ENCODE measurements around the gene GNG7. TPM values are rescaled to one million over a fixed set of nuclear protein-coding genes. Genes with fewer than 3 reads are reported as not detected.
"Not testable (repeated sequence)": the region's sequence is repeated elsewhere in the genome, so short reads cannot be mapped to it uniquely, and the experiment has no call there.

Gene GNG7
- total RNA-seq, 1 donor from 2014 or later, result 0.96 TPM

GRCh38 chr19:2716722-2717637 is 14.5 kb upstream of the GNG7 start:
- no peak overlapping the region for H3K4me3 ChIP-seq
- H3K9me3 ChIP-seq, result no peaks in the 10 kb centered on the region
- no peak for DNase-seq (ENCODE audit: low spot score in 2 of 2)
- H3K27ac ChIP-seq, result no peak overlapping the region
- peaks cover 11% of the 10 kb centered on the region for H3K27me3 ChIP-seq
- TF ChIP-seq CTCF (IDR thresholded peaks at IDR 0.05), result no peak
- no peaks in the 10 kb centered on the region for H3K36me3 ChIP-seq
- intact Hi-C loops (cut with DNase I), result no loop called here
- peaks cover 6 to 10% of the 10 kb centered on the region in 2 donors for H3K4me1 ChIP-seq

GRCh38 chr19:2716275-2716650 is 13.8 kb upstream of the GNG7 start:
- H3K36me3 ChIP-seq, result no peaks in the 10 kb centered on the region
- TF ChIP-seq CTCF (IDR thresholded peaks at IDR 0.05), result no peak
- no peak overlapping the region for H3K4me3 ChIP-seq
- H3K27ac ChIP-seq, result no peak overlapping the region
- no peaks in the 10 kb centered on the region for H3K9me3 ChIP-seq
- peaks cover 6 to 10% of the 10 kb centered on the region in 2 donors for H3K4me1 ChIP-seq
- peaks cover 11% of the 10 kb centered on the region for H3K27me3 ChIP-seq
- intact Hi-C loops (cut with DNase I), result no loop called here
- DNase-seq (ENCODE audit: low spot score in 2 of 2), result no peak

GRCh38 chr19:2715470-2716274 is 13.2 kb upstream of the GNG7 start:
- DNase-seq (ENCODE audit: low spot score in 2 of 2), result no peak
- H3K27ac ChIP-seq, result no peak overlapping the region
- intact Hi-C loops (cut with DNase I), result no loop called here
- H3K4me1 ChIP-seq, result peaks cover 6 to 7% of the 10 kb centered on the region in 2 donors
- H3K36me3 ChIP-seq, result no peaks in the 10 kb centered on the region
- peaks cover 8% of the 10 kb centered on the region for H3K27me3 ChIP-seq
- H3K9me3 ChIP-seq, result no peaks in the 10 kb centered on the region
- no peak for TF ChIP-seq CTCF (IDR thresholded peaks at IDR 0.05)
- no peak overlapping the region for H3K4me3 ChIP-seq

GRCh38 chr19:2714531-2715269 is 12.2 kb upstream of the GNG7 start:
- H3K36me3 ChIP-seq, result no peaks in the 10 kb centered on the region
- no peak for TF ChIP-seq CTCF (IDR thresholded peaks at IDR 0.05)
- intact Hi-C loops (cut with DNase I), result no loop called here
- no peak overlapping the region for H3K27ac ChIP-seq
- no peak for DNase-seq (ENCODE audit: low spot score in 2 of 2)
- no peaks in the 10 kb centered on the region for H3K4me1 ChIP-seq
- H3K9me3 ChIP-seq, result no peaks in the 10 kb centered on the region
- no peak overlapping the region for H3K4me3 ChIP-seq
- no peaks in the 10 kb centered on the region for H3K27me3 ChIP-seq

GRCh38 chr19:2714102-2714501 is 11.6 kb upstream of the GNG7 start:
- DNase-seq (ENCODE audit: low spot score in 2 of 2); intact Hi-C loops (cut with DNase I); H3K4me1 ChIP-seq; H3K36me3 ChIP-seq; H3K9me3 ChIP-seq; H3K4me3 ChIP-seq; H3K27ac ChIP-seq; H3K27me3 ChIP-seq: not testable (repeated sequence)

- H3K4me3 ChIP-seq; intact Hi-C loops (cut with DNase I); DNase-seq (ENCODE audit: low spot score in 2 of 2); H3K36me3 ChIP-seq; H3K9me3 ChIP-seq; H3K27me3 ChIP-seq; H3K27ac ChIP-seq; H3K4me1 ChIP-seq: not testable (repeated sequence)
Measured at GRCh38 chr19:2713170-2713569, 10.7 kb upstream of the GNG7 start.
